GM19468 (cell line): Measurements from ENCODE around the gene SMPX.

Experiments
- ATAC-seq: cut with Tn5 transposase; IDR thresholded peaks from one replicate; pipeline ENCODE4 v1.9.1; 2021; ENCODE audit warnings: mild to moderate bottlenecking, moderate library complexity, moderate number of reproducible peaks; ENCODE audit not compliant: unreplicated experiment; ENCODE audit errors: extremely low read depth

Gene SMPX

GRCh38 chrX:21659320-21659719 is 98.6 kb downstream of the SMPX start:
- ATAC-seq, result no peak

DNA sequence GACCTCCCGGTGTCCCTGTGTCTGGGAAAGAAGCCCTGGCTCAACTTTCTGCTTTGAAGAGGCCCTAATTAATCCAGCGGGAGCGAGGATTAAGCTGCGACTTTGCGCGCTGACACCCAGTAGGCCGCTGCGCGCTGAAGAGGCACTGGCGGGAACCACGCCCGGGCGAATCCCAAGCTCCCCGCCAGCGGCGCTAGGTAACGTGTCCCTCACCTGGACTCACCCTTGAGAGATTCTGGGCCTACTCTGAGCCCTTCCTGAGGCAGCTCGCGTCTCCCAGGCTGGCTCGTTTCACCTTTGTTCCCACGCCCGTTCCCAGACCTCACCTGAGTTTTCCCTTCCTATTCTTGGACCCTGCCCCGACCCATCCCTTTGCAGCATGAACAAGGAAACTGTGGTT is 99.2 kb downstream of the SMPX start:
- ATAC-seq, result no peak

GRCh38 chrX:21658152-21658737 is 99.7 kb downstream of the SMPX start, which contains the start of gene KLHL34:
KLHL34 (minus strand) TSS chrX:21658330; CDS start chrX:21657788, 542 bp downstream.
- no peak for ATAC-seq

DNA sequence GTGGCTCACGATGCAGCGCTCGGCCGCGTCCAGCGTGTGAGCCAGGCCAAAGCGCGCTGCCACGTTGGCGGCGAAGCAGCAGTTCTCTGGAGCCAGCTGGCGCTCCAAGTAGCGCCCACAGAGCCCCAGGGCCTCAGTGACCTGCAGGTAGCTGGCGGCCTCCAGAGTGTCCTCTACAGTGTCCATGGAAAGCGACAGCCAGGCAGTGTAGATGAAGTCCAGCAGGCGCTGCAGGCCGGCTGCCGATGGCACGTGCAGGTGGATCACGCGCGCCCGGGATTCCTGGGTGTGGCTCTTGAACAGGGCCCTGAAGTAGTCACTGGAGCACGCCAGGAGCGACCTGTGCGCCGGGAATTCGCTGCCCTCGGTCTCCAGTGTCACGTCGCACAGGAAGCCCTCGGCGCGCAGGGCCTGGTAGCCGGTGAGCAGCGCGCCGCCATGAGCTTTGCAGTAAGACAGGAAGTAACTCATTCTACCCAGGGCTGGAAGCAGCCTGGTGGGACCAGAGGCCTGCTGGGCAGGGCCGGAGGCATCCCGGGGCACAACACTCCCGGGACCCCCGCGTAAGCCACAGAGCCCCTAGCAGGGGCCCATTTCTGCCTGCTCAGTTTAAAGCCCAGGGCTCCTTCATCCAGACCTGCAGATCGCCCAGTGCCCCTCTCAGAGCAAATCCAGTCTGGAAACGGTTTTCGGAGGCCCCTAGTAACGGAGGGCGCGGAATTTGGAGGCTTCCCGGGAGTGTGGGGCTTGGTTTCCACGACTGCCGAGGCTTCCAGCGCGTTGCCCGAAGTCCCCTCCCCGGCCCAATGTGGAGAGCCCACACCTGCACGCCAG is 100.4 kb downstream of the SMPX start:
- ATAC-seq, result no peak

GRCh38 chrX:21656587-21657317 is 101.2 kb downstream of the SMPX start:
- no peak for ATAC-seq
